IPS DF 6.9 (cell line): ENCODE measurements around the gene M6PR.

ENCODE experiments used
- DNase-seq: peaks from one replicate; pipeline ENCODE4 v3.0.0-alpha.2; 2013; ENCODE audit warnings: low read depth, low spot score
- H3K27ac ChIP-seq: one replicate; pipeline ENCODE4 v1.5.1; 2013; ENCODE audit warnings: low read length, control low read depth
- H3K27me3 ChIP-seq: 2 replicates; pipeline ENCODE4 v1.6.1; 2013; ENCODE audit warnings: mild to moderate bottlenecking, low read length; ENCODE audit not compliant: control insufficient read depth, insufficient read depth
- H3K36me3 ChIP-seq: 2 replicates; pipeline ENCODE4 v1.6.1; 2013; ENCODE audit warnings: low read length; ENCODE audit not compliant: control insufficient read depth, insufficient read depth
- H3K4me1 ChIP-seq: 2 replicates; pipeline ENCODE4 v1.6.1; 2013; ENCODE audit warnings: low read length; ENCODE audit not compliant: control insufficient read depth, insufficient read depth
- H3K4me3 ChIP-seq: 2 replicates; pipeline ENCODE4 v1.5.1; 2013; ENCODE audit warnings: mild to moderate bottlenecking, low read length
- H3K9me3 ChIP-seq: 2 replicates; pipeline ENCODE4 v1.6.1; 2013; ENCODE audit warnings: low read length, inconsistent platforms; ENCODE audit not compliant: control insufficient read depth, insufficient read depth
- WGBS: extraction: QIAGEN DNeasy Blood & Tissue Kit; methylation state at CpG from one replicate; pipeline ENCODE4 v1.1.7; 2013; ENCODE audit warnings: mixed read lengths, missing lambda C conversion rate; ENCODE audit not compliant: insufficient read length, insufficient coverage; 5-methylcytosine and 5-hydroxymethylcytosine counted together

Gene M6PR

DNA sequence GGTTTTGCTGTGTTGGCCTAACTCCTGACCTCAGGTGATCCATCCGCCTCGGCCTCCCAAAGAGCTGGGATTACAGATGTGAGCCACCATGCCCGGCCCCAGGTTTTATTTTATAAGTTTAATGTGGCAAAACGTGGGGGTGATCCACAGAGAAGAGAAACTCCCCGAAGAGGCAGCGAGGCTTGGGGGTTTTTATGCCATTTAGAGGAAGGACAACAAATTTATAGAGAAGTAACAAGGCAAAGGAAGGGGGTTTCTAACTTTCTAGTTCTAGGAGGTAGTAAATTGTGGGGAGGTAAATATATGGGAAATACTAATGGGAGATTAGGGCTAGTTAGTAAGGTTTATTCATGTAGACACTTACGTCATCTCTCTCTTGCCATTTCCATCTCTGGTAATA, 52.4 kb downstream of the M6PR start:
- no CpG with 5 or more reads among the region's 7 CpGs for WGBS
- Histone ChIP-seq H3K4me1 (no peaks in the 10 kb centered on the region), H3K9me3 (no peaks in the 10 kb centered on the region; the same call in 1 of the 2 replicates), H3K4me3 (no peak overlapping the region), H3K27ac (no peak overlapping the region), H3K27me3 (no peaks in the 10 kb centered on the region), H3K36me3 (no peaks in the 10 kb centered on the region)
- DNase-seq: no peak

DNA sequence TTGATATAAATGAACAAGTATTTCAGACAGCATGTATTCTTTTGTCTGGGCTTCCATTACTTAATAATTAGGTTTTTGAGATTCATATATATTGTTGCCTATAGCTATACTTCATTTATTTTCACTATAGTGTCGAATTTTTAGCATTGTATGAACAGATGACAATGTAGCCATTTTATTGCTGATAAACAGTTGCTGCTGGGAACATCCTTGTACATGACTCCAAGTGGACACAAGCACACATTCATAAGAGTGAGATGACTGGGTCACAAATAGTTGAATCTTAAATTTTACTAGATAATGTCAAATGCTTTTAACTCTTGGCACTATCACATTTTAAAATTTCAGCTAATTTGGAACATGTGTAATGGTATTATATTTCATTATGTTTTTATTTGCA, 54.5 kb downstream of the M6PR start:
- Histone ChIP-seq H3K4me1 (no peaks in the 10 kb centered on the region), H3K9me3 (no peaks in the 10 kb centered on the region; the same call in 1 of the 2 replicates), H3K4me3 (no peak overlapping the region), H3K27ac (no peak overlapping the region), H3K36me3 (no peaks in the 10 kb centered on the region), H3K27me3 (no peaks in the 10 kb centered on the region)
- no peak for DNase-seq
- WGBS: no CpG with 5 or more reads among the region's 1 CpG

DNA sequence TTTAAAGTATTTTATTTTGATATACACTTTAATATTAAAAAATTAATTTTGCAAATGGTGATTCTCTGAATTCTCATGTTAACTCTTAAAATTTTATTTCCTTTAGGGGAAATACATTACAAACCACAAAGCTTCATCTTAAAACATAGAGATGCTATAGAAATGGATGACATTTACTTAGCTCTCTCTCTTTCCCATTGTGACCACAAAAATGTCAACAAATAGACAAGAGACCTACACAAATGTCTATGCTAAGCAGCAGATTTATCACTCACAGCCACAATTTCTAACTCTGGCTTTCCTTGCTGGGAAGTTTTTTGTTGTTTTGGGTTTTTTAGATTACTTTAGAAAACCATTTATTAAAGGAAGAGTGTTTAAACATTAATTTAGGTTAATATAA, 55.1 kb downstream of the M6PR start:
- H3K27ac ChIP-seq: no peak overlapping the region
- no peaks in the 10 kb centered on the region for H3K4me1 ChIP-seq
- no peaks in the 10 kb centered on the region for H3K27me3 ChIP-seq
- no peak for DNase-seq
- H3K9me3 ChIP-seq: no peaks in the 10 kb centered on the region; the same call in 1 of the 2 replicates
- H3K4me3 ChIP-seq: no peak overlapping the region
- H3K36me3 ChIP-seq: no peaks in the 10 kb centered on the region

DNA sequence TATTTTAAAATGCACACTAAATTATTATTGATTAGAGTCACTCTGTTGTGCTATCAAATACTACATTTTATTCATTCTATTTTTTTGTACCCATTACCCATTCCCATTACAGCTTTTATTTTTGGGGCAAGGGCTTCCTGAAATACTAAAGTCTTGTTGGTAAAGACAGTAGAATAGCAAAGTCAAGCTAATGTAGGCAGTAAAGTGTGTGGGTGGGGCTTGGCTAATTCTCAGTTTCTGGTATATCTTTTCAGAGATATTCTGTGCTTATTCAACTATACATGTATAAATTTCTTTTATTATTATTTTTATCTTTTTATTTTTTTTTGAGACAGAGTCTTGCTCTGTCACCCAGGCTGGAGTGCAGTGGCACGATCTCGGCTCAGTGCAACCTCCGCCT, 57.5 kb downstream of the M6PR start:
- H3K27ac ChIP-seq: no peak overlapping the region

More for the DNA sequence above, 57.5 kb downstream of the M6PR start:
- H3K4me3 ChIP-seq: no peak overlapping the region
- H3K27me3 ChIP-seq: no peaks in the 10 kb centered on the region
- H3K4me1 ChIP-seq: no peaks in the 10 kb centered on the region
- H3K36me3 ChIP-seq: no peaks in the 10 kb centered on the region
- DNase-seq: no peak
- no CpG with 5 or more reads among the region's 3 CpGs for WGBS
- no peaks in the 10 kb centered on the region for H3K9me3 ChIP-seq
